K562 (cell line): Measurements from ENCODE around the gene UBE3B. TPM values are rescaled to one million over a fixed set of nuclear protein-coding genes. Genes with fewer than 3 reads are reported as not detected.

ENCODE experiments used
- ATAC-seq: fragments of 200-7000 bp; cut with Tn5 transposase; 3 replicates; pipeline ENCODE4 v1.9.1; 2020; ENCODE audit warnings: moderate library complexity
- BruUV-seq: library from RNA; stranded (reverse); fragments of 400-500 nt; replicated peaks from 2 replicates; lab custom pipeline; 2021; lab: Mats Ljungman, UMichigan
- CTCF ChIA-PET: fragments of 300-600 bp; formaldehyde crosslinking; extraction: SDS; loops from one replicate; lab custom pipeline; 2021; ENCODE audit warnings: low intra/inter-chr PET ratio; lab: Yijun Ruan, JAX
- POLR2A ChIA-PET: fragments of 300-600, 350-650 bp; sonication (Branson Sonifier 250); formaldehyde crosslinking; extraction: SDS; loops from one replicate; lab custom pipeline; 2021; ENCODE audit warnings: antibody characterized with exemption, inconsistent platforms; lab: Yijun Ruan, JAX
- DNase-seq, 4 experiments: peaks; one replicate each; pipeline versions ENCODE4 v3.0.0 to v3.0.0-alpha.2; 2011 to 2018; ENCODE audit warnings: low spot score in 3 of 4, mixed read lengths in 3 of 4; ENCODE audit errors: extremely low read depth in 1 of 4
- FAIRE-seq: peaks from 2 replicates; lab custom pipeline; 2011; peaks lifted over from hg19 to GRCh38; lab: Jason Lieb, UNC
- H2AFZ ChIP-seq: 2 replicates; pipeline ENCODE4 v1.6.0; 2011; ENCODE audit warnings: low read depth, low read length, control low read depth, inconsistent platforms
- H3K27ac ChIP-seq: fragments of 200-600 bp; 3 replicates; pipeline ENCODE4 v1.8.0; 2011; ENCODE audit warnings: low read depth, mild to moderate bottlenecking, control low read depth, inconsistent platforms, low read length, moderate library complexity, mixed read lengths; ENCODE audit errors: extremely low read depth
- H3K27me3 ChIP-seq, 2 experiments: fragments of 300-600 bp in 1 of 2; 2 replicates in 1 of 2; 3 replicates in 1 of 2; pipeline versions ENCODE4 v1.6.0 to v1.8.0; 2011; ENCODE audit warnings: inconsistent platforms in 2 of 2, low read length in 2 of 2, mild to moderate bottlenecking in 1 of 2, mixed read lengths in 1 of 2, moderate library complexity in 1 of 2; ENCODE audit not compliant: control insufficient read depth in 2 of 2, insufficient read depth in 2 of 2
- H3K36me3 ChIP-seq: fragments of 300-600 bp; 3 replicates; pipeline ENCODE4 v1.8.0; 2011; ENCODE audit warnings: mild to moderate bottlenecking, low read length, inconsistent platforms; ENCODE audit not compliant: control insufficient read depth, insufficient read depth
- H3K4me1 ChIP-seq, 2 experiments: fragments of 200-600 bp in 1 of 2; replicated peaks in 1 of 2; 2 replicates in 1 of 2; 3 replicates in 1 of 2; pipeline versions ENCODE4 v1.5.1 to v1.8.0; 2011; ENCODE audit warnings: inconsistent platforms in 2 of 2, low read length in 2 of 2, mild to moderate bottlenecking in 1 of 2, mixed read lengths in 1 of 2, moderate library complexity in 1 of 2; ENCODE audit not compliant: control insufficient read depth in 2 of 2, insufficient read depth in 2 of 2
- H3K4me2 ChIP-seq: 2 replicates; pipeline ENCODE4 v1.6.1; 2011; ENCODE audit warnings: low read length, control low read depth, inconsistent platforms, mixed read lengths; ENCODE audit not compliant: insufficient read depth
- H3K4me3 ChIP-seq: fragments of 200-600 bp; sonication (generic), shearing (Covaris generic); 2 replicates; pipeline ENCODE4 v1.5.1; 2016; ENCODE audit warnings: control low read depth, inconsistent platforms
- H3K79me2 ChIP-seq: fragments of 200-600 bp; 3 replicates; pipeline ENCODE4 v1.8.0; 2011; ENCODE audit warnings: low read length, inconsistent platforms; ENCODE audit not compliant: control insufficient read depth, insufficient read depth
- H3K9ac ChIP-seq, 2 experiments: 2 replicates each; pipeline versions ENCODE4 v1.6.0 to v1.6.1; 2011; ENCODE audit warnings: low read depth in 2 of 2, low read length in 2 of 2, control low read depth in 1 of 2, inconsistent platforms in 1 of 2, mild to moderate bottlenecking in 1 of 2, mixed read lengths in 1 of 2; ENCODE audit not compliant: insufficient read depth in 1 of 2
- H3K9me1 ChIP-seq: one replicate; pipeline ENCODE4 v1.6.0; 2011; ENCODE audit warnings: inconsistent platforms, mild to moderate bottlenecking, low read length, moderate library complexity; ENCODE audit not compliant: control insufficient read depth, insufficient read depth
- H3K9me3 ChIP-seq: replicated peaks from 2 replicates; pipeline ENCODE4 v1.5.1; 2011; ENCODE audit warnings: low read depth, low read length, inconsistent platforms; ENCODE audit not compliant: control insufficient read depth, insufficient read depth
- H4K20me1 ChIP-seq: replicated peaks from 2 replicates; pipeline ENCODE4 v1.6.1; 2011; ENCODE audit warnings: low read length, inconsistent platforms, mixed read lengths; ENCODE audit not compliant: control insufficient read depth, insufficient read depth
- ATF7 ChIP-seq: fragments of 450-650 bp; IDR thresholded peaks from 2 replicates; pipeline ENCODE4 v1.7.1; 2014; ENCODE audit warnings: mild to moderate bottlenecking, moderate library complexity
- GTF2A2 ChIP-seq: IDR thresholded peaks from 2 replicates; pipeline ENCODE4 v1.6.1; 2016; ENCODE audit warnings: mild to moderate bottlenecking, missing genetic modification characterization, missing compliant biosample characterization
- RBM25 ChIP-seq: fragments of 200-400 bp; formaldehyde crosslinking; IDR thresholded peaks from 2 replicates; pipeline ENCODE4 v1.6.1; 2018; ENCODE audit warnings: low read length, low read depth, moderate library complexity; ENCODE audit not compliant: severe bottlenecking
- SIN3B ChIP-seq: fragments of 450-650 bp; IDR thresholded peaks from 2 replicates; pipeline ENCODE4 v1.6.1; 2017; ENCODE audit warnings: low read depth, mild to moderate bottlenecking, moderate library complexity
- SNRNP70 ChIP-seq: fragments of 200-400 bp; formaldehyde crosslinking; optimal IDR thresholded peaks from 2 replicates; pipeline ENCODE3; 2017; ENCODE audit warnings: low read depth, low read length
- ZNF121 ChIP-seq: sonication (generic); formaldehyde crosslinking; conservative IDR thresholded peaks from 2 replicates; pipeline ENCODE4 v1.8.0; 2022; ENCODE audit warnings: missing genetic modification reagents
- ZNF140 ChIP-seq: fragments of 250-450 bp; sonication (Bioruptor Pico); IDR thresholded peaks from 2 replicates; pipeline ENCODE4 v1.8.0; 2021; ENCODE audit warnings: moderate library complexity, mild to moderate bottlenecking, inconsistent platforms
- ZNF174 ChIP-seq: fragments of 250-450 bp; sonication (Bioruptor Pico); IDR thresholded peaks from 2 replicates; pipeline ENCODE4 v1.4.0; 2020; ENCODE audit warnings: mild to moderate bottlenecking
- ZNF24 ChIP-seq: fragments of 450-650 bp; IDR thresholded peaks from 2 replicates; pipeline ENCODE4 v1.6.1; 2016
- ZSCAN29 ChIP-seq: fragments of 450-650 bp; IDR thresholded peaks from 2 replicates; pipeline ENCODE4 v1.6.1; 2017
- WGBS: fragments of 100-300 bp; shearing (Covaris generic); methylation state at CpG from one replicate; pipeline ENCODE4 v1.1.6; 2016; ENCODE audit warnings: low coverage, mixed read lengths; ENCODE audit not compliant: insufficient coverage; ENCODE audit errors: missing lambda C conversion rate; 5-methylcytosine and 5-hydroxymethylcytosine counted together
- in situ Hi-C: fragments of 300-500 bp; cut with MboI; formaldehyde crosslinking; loops from 4 replicates; pipeline ENCODE4 v1.15.0; 2018; ENCODE audit warnings: inconsistent platforms, mixed read lengths
- intact Hi-C: fragments of 100-400 bp; cut with micrococcal nuclease; formaldehyde crosslinking; loops from 2 replicates; pipeline ENCODE4 v1.14.2; 2022
- polyA plus RNA-seq, 8 experiments: library from polyadenylated mRNA; depleted of rRNA in 4 of 8; stranded (reverse) in 5 of 8; unstranded in 3 of 8; fragments of >200 nt; fragmentation: Nextera tagmentation in 2 of 8; fragmentation: Illumina TruSeq in 1 of 8; extraction: Ambion mirVana in 2 of 8; extraction: Trizol in 1 of 8; gene quantifications; 2 replicates each; pipeline versions ENCODE4 v1.2.1 to v1.2.3, GENCODE V29; 2011 to 2014; ENCODE audit warnings: inconsistent platforms in 1 of 8, missing spikeins in 1 of 8
- total RNA-seq, 7 experiments: library from RNA; depleted of rRNA in 6 of 7; stranded (reverse); fragments of >200 nt in 6 of 7; fragmentation: Illumina TruSeq in 2 of 7; extraction: Trizol in 2 of 7; gene quantifications; 2 replicates each; pipeline versions ENCODE4 v1.2.1 to v1.2.3, GENCODE V29; 2011 to 2021; ENCODE audit warnings: low replicate concordance in 1 of 7
- TF ChIP-seq, protein P1 (sequence below): fragments of 250-450 bp; sonication (Bioruptor Pico); IDR thresholded peaks from 2 replicates; pipeline ENCODE4 v1.4.0; 2020; ENCODE audit warnings: mild to moderate bottlenecking, moderate library complexity, borderline replicate concordance
- TF ChIP-seq, protein P2 (sequence below): sonication (generic); formaldehyde crosslinking; IDR thresholded peaks from 2 replicates; pipeline ENCODE4 v1.8.1; 2023; ENCODE audit warnings: mild to moderate bottlenecking, missing genetic modification reagents, moderate library complexity

UBE3B gene
- total and polyA plus RNA-seq, 9 of the 15 experiments (the other 6 are each of a cell fraction or from before 2014, with no cell fraction given), result 7.6 to 23.6 (median 15.5) TPM

DNA sequence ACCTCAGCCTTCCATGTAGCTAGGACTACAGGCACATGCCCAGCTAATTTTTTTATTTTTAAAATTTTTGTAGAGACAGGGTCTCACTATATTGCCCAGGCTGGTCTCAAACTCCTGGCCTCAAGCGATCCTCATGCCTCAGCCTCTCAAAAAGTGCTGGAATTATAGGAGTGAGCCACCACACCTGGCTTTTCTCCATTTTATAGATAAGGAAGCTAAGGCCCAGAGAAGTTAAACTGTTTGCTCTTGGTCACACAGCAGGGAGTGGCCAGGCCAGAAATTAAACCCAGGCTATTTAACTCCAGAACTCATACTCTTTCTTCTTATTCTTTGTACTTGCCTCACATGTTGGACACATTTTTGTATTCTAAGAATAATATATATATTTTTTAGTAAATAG, 16.5 kb downstream of the UBE3B start:
- Histone ChIP-seq H3K4me3 (no peak overlapping the region), H3K9ac (no peak overlapping the region)
- intact Hi-C loops, result no loop called here
- WGBS, result 75% methylated on average over 1 of the region's 1 CpG
- in situ Hi-C loops, result no loop called here
- no peak for TF ChIP-seq GTF2A2 (tag)
- peak; percentile 51 for TF ChIP-seq RBM25
- TF ChIP-seq ZNF121, result 0 out of 2 replicates have a peak, but pooled peaks have one; percentile 9
- TF ChIP-seq SNRNP70, result no peak
- TF ChIP-seq, all 486 proteins: peak for 2
- peaks cover 58% of the 10 kb centered on the region; the same call in 2 of the 3 replicates for H3K36me3 ChIP-seq
- no peak overlapping the region for H3K4me2 ChIP-seq
- DNase-seq (no peak), ATAC-seq (no peak), FAIRE-seq (no peak)
- no peak overlapping the region for H3K27ac ChIP-seq
- H3K27me3 ChIP-seq, result no peaks in the 10 kb centered on the region
- no peaks in the 10 kb centered on the region for H3K79me2 ChIP-seq
- no peak overlapping the region for H2AFZ ChIP-seq
- CTCF ChIA-PET, result interaction anchor here (0.7 kb wide), 1 partner anchor 281 kb away, joined by 3 read pairs; no protein-coding TSS in a partner anchor
- BruUV-seq, result no TSS peak
- H3K9me1 ChIP-seq, result no peaks in the 10 kb centered on the region
- no peaks in the 10 kb centered on the region for H3K4me1 ChIP-seq
- H4K20me1 ChIP-seq, result no peaks in the 10 kb centered on the region
- POLR2A ChIA-PET, result interaction anchor here (1.0 kb wide), 1 partner anchor 17 kb away, joined by 3 read pairs; the partner anchor contains the start of genes KCTD10 and UBE3B
- no peaks in the 10 kb centered on the region; the same call in 1 of the 2 replicates for H3K9me3 ChIP-seq

DNA sequence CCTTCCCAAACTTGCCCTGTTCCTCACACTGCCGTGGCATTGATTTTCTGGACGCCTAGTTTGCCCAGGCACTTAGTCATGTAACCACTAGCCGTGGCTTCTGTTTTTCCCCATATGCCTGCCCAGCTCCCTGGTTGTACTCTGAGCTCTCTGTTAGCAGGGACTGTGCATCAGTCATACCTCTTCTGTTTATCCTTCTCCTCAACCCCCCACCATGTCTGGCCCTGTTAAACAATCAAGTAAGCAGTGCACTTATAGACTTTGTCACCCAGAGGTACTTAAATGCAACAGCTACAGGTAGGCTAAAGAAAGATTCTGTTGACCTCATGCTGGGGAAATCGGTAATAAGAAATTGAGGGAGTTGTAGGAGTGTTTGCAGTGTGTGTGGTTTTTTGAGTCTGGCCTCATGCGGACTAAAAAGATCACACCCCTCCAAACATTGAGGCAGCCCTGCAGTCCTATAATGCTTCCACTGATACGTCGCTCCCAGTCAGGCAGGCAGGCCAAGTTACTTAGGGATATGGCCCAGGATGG, 17.0 kb downstream of the UBE3B start:
- no peak overlapping the region for H3K4me3 ChIP-seq
- no peak overlapping the region for H3K9ac ChIP-seq
- no peaks in the 10 kb centered on the region for H3K4me1 ChIP-seq
- no peaks in the 10 kb centered on the region for H4K20me1 ChIP-seq
- in situ Hi-C loops, result no loop called here
- POLR2A ChIA-PET, result no interaction called here
- no peaks in the 10 kb centered on the region for H3K27me3 ChIP-seq
- peaks cover 58% of the 10 kb centered on the region; the same call in 2 of the 3 replicates for H3K36me3 ChIP-seq
- FAIRE-seq, result no peak
- WGBS, result 82% methylated on average over 7 of the region's 7 CpGs
- H3K9me1 ChIP-seq, result no peaks in the 10 kb centered on the region
- no peak for DNase-seq
- intact Hi-C loops, result no loop called here
- BruUV-seq, result no TSS peak
- H3K79me2 ChIP-seq, result no peaks in the 10 kb centered on the region
- no peak overlapping the region for H3K27ac ChIP-seq
- ATAC-seq, result no peak
- H3K4me2 ChIP-seq, result no peak overlapping the region
- no peaks in the 10 kb centered on the region; the same call in 1 of the 2 replicates for H3K9me3 ChIP-seq
- CTCF ChIA-PET, result no interaction called here
- no peak overlapping the region for H2AFZ ChIP-seq
- TF ChIP-seq, protein P1, sequence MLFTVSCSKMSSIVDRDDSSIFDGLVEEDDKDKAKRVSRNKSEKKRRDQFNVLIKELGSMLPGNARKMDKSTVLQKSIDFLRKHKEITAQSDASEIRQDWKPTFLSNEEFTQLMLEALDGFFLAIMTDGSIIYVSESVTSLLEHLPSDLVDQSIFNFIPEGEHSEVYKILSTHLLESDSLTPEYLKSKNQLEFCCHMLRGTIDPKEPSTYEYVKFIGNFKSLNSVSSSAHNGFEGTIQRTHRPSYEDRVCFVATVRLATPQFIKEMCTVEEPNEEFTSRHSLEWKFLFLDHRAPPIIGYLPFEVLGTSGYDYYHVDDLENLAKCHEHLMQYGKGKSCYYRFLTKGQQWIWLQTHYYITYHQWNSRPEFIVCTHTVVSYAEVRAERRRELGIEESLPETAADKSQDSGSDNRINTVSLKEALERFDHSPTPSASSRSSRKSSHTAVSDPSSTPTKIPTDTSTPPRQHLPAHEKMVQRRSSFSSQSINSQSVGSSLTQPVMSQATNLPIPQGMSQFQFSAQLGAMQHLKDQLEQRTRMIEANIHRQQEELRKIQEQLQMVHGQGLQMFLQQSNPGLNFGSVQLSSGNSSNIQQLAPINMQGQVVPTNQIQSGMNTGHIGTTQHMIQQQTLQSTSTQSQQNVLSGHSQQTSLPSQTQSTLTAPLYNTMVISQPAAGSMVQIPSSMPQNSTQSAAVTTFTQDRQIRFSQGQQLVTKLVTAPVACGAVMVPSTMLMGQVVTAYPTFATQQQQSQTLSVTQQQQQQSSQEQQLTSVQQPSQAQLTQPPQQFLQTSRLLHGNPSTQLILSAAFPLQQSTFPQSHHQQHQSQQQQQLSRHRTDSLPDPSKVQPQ (CRISPR knock-in tag), result no peak
- no peak for TF ChIP-seq ZNF174
- TF ChIP-seq, protein P2, sequence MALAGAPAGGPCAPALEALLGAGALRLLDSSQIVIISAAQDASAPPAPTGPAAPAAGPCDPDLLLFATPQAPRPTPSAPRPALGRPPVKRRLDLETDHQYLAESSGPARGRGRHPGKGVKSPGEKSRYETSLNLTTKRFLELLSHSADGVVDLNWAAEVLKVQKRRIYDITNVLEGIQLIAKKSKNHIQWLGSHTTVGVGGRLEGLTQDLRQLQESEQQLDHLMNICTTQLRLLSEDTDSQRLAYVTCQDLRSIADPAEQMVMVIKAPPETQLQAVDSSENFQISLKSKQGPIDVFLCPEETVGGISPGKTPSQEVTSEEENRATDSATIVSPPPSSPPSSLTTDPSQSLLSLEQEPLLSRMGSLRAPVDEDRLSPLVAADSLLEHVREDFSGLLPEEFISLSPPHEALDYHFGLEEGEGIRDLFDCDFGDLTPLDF (CRISPR knock-in tag), result no peak
- no peak for TF ChIP-seq ZSCAN29
- TF ChIP-seq SNRNP70, result no peak
- no peak for TF ChIP-seq ZNF140 (CRISPR knock-in tag)
- no peak for TF ChIP-seq ATF7
- TF ChIP-seq SIN3B, result no peak
- no peak for TF ChIP-seq ZNF24
